Measurements from ENCODE around the gene RAB11FIP4.

DNA sequence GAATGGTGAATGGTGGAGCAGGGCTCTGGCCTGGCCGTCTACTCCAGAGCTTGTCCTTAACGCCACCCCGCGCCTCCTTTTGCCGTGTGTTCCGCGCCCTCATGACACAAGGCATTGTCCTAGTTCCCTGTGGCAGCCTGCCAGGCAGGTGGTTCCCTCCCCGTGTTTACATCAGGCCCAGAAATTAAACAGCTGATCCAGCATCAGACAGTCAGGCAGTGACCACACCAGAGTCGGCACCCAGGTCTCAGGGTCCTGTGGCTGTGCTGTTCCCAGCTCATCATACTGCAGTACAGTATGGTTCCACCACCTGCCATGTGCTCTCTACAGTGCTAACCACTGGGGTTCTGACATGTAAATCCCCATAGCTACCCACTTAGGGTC, 119.7 kb downstream of the RAB11FIP4 start:
- TF ChIP-seq, protein P1, sequence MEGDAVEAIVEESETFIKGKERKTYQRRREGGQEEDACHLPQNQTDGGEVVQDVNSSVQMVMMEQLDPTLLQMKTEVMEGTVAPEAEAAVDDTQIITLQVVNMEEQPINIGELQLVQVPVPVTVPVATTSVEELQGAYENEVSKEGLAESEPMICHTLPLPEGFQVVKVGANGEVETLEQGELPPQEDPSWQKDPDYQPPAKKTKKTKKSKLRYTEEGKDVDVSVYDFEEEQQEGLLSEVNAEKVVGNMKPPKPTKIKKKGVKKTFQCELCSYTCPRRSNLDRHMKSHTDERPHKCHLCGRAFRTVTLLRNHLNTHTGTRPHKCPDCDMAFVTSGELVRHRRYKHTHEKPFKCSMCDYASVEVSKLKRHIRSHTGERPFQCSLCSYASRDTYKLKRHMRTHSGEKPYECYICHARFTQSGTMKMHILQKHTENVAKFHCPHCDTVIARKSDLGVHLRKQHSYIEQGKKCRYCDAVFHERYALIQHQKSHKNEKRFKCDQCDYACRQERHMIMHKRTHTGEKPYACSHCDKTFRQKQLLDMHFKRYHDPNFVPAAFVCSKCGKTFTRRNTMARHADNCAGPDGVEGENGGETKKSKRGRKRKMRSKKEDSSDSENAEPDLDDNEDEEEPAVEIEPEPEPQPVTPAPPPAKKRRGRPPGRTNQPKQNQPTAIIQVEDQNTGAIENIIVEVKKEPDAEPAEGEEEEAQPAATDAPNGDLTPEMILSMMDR (IDR thresholded peaks at IDR 0.05) = no peak
- no peak for TF ChIP-seq POLR2A (IDR thresholded peaks at IDR 0.05)
